A549 (cell line): ENCODE measurements around the gene PHGDH. TPM values are rescaled to one million over a fixed set of nuclear protein-coding genes. Genes with fewer than 3 reads are reported as not detected.
"Not testable (repeated sequence)": the region's sequence is repeated elsewhere in the genome, so short reads cannot be mapped to it uniquely, and the experiment has no call there.

ENCODE experiments used
- ATAC-seq, 2 experiments: fragments of 200-7000 bp in 1 of 2; fragments of >200 bp in 1 of 2; cut with Nextera tagmentation in 1 of 2; cut with Tn5 transposase in 1 of 2; 3 replicates each; pipeline versions ENCODE4 v1.8.0 to v1.9.1; 2018 to 2020; ENCODE audit warnings: mild to moderate bottlenecking in 1 of 2, moderate library complexity in 1 of 2
- CTCF ChIA-PET: fragments of 300-600 bp; sonication (Branson Sonifier 250); formaldehyde crosslinking; extraction: SDS; loops from one replicate; lab custom pipeline; 2021; ENCODE audit warnings: antibody characterized with exemption, inconsistent platforms; lab: Yijun Ruan, JAX
- POLR2A ChIA-PET: fragments of 350-600 bp; formaldehyde crosslinking; extraction: SDS; loops from one replicate; lab custom pipeline; 2021; ENCODE audit warnings: antibody characterized with exemption, inconsistent platforms; lab: Yijun Ruan, JAX
- DNase-seq, 2 experiments: peaks; one replicate each; pipeline versions ENCODE4 v3.0.0 to v3.0.0-alpha.2; 2011 to 2016; ENCODE audit warnings: low read depth in 1 of 2, low spot score in 1 of 2
- FAIRE-seq: peaks from 2 replicates; lab custom pipeline; 2011; peaks lifted over from hg19 to GRCh38; lab: Jason Lieb, UNC
- H3K27ac ChIP-seq, 2 experiments: fragments of >200 bp; sonication (Bioruptor Twin); formaldehyde crosslinking; 3 replicates each; pipeline ENCODE4 v1.5.1; 2016 to 2017
- H3K4me1 ChIP-seq: fragments of >200 bp; sonication (Bioruptor Twin); formaldehyde crosslinking; 3 replicates; pipeline ENCODE4 v1.6.1; 2016
- H3K4me2 ChIP-seq: fragments of >200 bp; sonication (Bioruptor Twin); formaldehyde crosslinking; 3 replicates; pipeline ENCODE4 v1.6.1; 2016
- H3K4me3 ChIP-seq: fragments of >200 bp; sonication (Bioruptor Twin); formaldehyde crosslinking; 3 replicates; pipeline ENCODE4 v1.5.1; 2016
- H3K9me3 ChIP-seq: fragments of >200 bp; sonication (Bioruptor Twin); formaldehyde crosslinking; 3 replicates; pipeline ENCODE4 v1.6.1; 2016
- BCL3 ChIP-seq: fragments of >200 bp; sonication (Bioruptor Twin); formaldehyde crosslinking; IDR thresholded peaks from 3 replicates; pipeline ENCODE4 v1.6.1; 2016
- CBX2 ChIP-seq: fragments of 200-600 bp; sonication (generic); IDR thresholded peaks from 2 replicates; pipeline ENCODE4 v1.6.1; 2016; ENCODE audit warnings: low read depth, mild to moderate bottlenecking, borderline replicate concordance
- CBX8 ChIP-seq: fragments of 200-600 bp; sonication (generic); IDR thresholded peaks from 2 replicates; pipeline ENCODE4 v1.6.1; 2016
- CEBPB ChIP-seq, 2 experiments: fragments of >200 bp in 1 of 2; sonication (Bioruptor Twin) in 1 of 2; formaldehyde crosslinking in 1 of 2; IDR thresholded peaks; 2 replicates each; pipeline ENCODE4 v1.6.1; 2012 to 2016
- CHD2 ChIP-seq: fragments of 150-350 bp; IDR thresholded peaks from 2 replicates; pipeline ENCODE4 v1.6.1; 2014; ENCODE audit warnings: low read length; ENCODE audit not compliant: partially characterized antibody
- EHF ChIP-seq: fragments of 250-450 bp; sonication (Bioruptor Pico); IDR thresholded peaks from 2 replicates; pipeline ENCODE4 v1.5.0; 2020; ENCODE audit warnings: mild to moderate bottlenecking
- EHMT2 ChIP-seq: fragments of 200-600 bp; sonication (generic); IDR thresholded peaks from 2 replicates; pipeline ENCODE4 v1.6.1; 2016; ENCODE audit warnings: antibody characterized with exemption, low read depth, mild to moderate bottlenecking, moderate library complexity
- EP300 ChIP-seq, 2 experiments: fragments of >200 bp; sonication (Bioruptor Twin); formaldehyde crosslinking; IDR thresholded peaks; 2 replicates in 1 of 2; 3 replicates in 1 of 2; pipeline ENCODE4 v1.6.1; 2016 to 2017
- ESRRA ChIP-seq: fragments of 150-350 bp; IDR thresholded peaks from 2 replicates; pipeline ENCODE4 v1.6.1; 2014; ENCODE audit warnings: mild to moderate bottlenecking, low read length, borderline replicate concordance
- FOSL2 ChIP-seq, 2 experiments: fragments of 450-650 bp in 1 of 2; fragments of >200 bp in 1 of 2; sonication (Bioruptor Twin) in 1 of 2; formaldehyde crosslinking; IDR thresholded peaks; 2 replicates each; pipeline versions ENCODE4 v1.5.0 to v1.6.1; 2016 to 2020; ENCODE audit warnings: mild to moderate bottlenecking in 1 of 2, moderate library complexity in 1 of 2
- FOXS1 ChIP-seq: fragments of 250-450 bp; sonication (Bioruptor Pico); IDR thresholded peaks from 2 replicates; pipeline ENCODE4 v1.5.0; 2020; ENCODE audit warnings: mild to moderate bottlenecking, moderate library complexity
- HDAC2 ChIP-seq: fragments of 200-600 bp; sonication (generic); IDR thresholded peaks from 2 replicates; pipeline ENCODE4 v1.6.1; 2016
- HEYL ChIP-seq: fragments of 250-450 bp; sonication (Bioruptor Pico); IDR thresholded peaks from 2 replicates; pipeline ENCODE4 v1.8.0; 2021; ENCODE audit warnings: mild to moderate bottlenecking, moderate library complexity
- KDM5A ChIP-seq: fragments of 200-600 bp; sonication (generic); IDR thresholded peaks from 2 replicates; pipeline ENCODE4 v1.6.1; 2016; ENCODE audit warnings: antibody characterized with exemption, mild to moderate bottlenecking
- MAFK ChIP-seq: fragments of 450-650 bp; IDR thresholded peaks from 2 replicates; pipeline ENCODE4 v1.6.1; 2014; ENCODE audit not compliant: partially characterized antibody
- RCOR1 ChIP-seq: fragments of 150-350 bp; IDR thresholded peaks from 2 replicates; pipeline ENCODE4 v1.6.1; 2014; ENCODE audit warnings: antibody characterized with exemption, low read length, low read depth
- RNF2 ChIP-seq: fragments of 200-600 bp; sonication (generic); IDR thresholded peaks from 2 replicates; pipeline ENCODE4 v1.6.1; 2016; ENCODE audit warnings: low read depth, mild to moderate bottlenecking, antibody characterized with exemption, moderate library complexity, borderline replicate concordance
- SMC3 ChIP-seq: fragments of >200 bp; sonication (Bioruptor Twin); formaldehyde crosslinking; IDR thresholded peaks from 3 replicates; pipeline ENCODE4 v1.6.1; 2018; ENCODE audit warnings: inconsistent platforms
- TFCP2L1 ChIP-seq: fragments of 250-450 bp; sonication (Bioruptor Pico); IDR thresholded peaks from 2 replicates; pipeline ENCODE4 v1.5.0; 2021; ENCODE audit warnings: mild to moderate bottlenecking
- ZC3H11A ChIP-seq: fragments of 450-650 bp; IDR thresholded peaks from 2 replicates; pipeline ENCODE4 v1.6.1; 2014; ENCODE audit warnings: antibody characterized with exemption, mild to moderate bottlenecking
- ZSCAN20 ChIP-seq: fragments of 250-450 bp; sonication (Bioruptor Pico); IDR thresholded peaks from 2 replicates; pipeline ENCODE4 v1.8.0; 2022; ENCODE audit warnings: mild to moderate bottlenecking, moderate library complexity
- WGBS: methylation state at CpG from one replicate; pipeline ENCODE4 v1.1.6; 2017; ENCODE audit errors: missing lambda C conversion rate; 5-methylcytosine and 5-hydroxymethylcytosine counted together
- polyA plus RNA-seq, 4 experiments: library from polyadenylated mRNA; depleted of rRNA in 3 of 4; stranded (reverse); fragments of >200 nt; fragmentation: RNase III in 1 of 4; extraction: RNeasy Plus Mini Kit Qiagen cat#74134 plus additional on column Dnase treatment in 1 of 4; gene quantifications; 2 replicates in 3 of 4; 3 replicates in 1 of 4; pipeline ENCODE4 v1.2.3, GENCODE V29; 2011 to 2017
- TF ChIP-seq, protein P1 (sequence below): fragments of >200 bp; sonication (Bioruptor Twin); formaldehyde crosslinking; IDR thresholded peaks from 3 replicates; pipeline ENCODE4 v1.5.1; 2016
- TF ChIP-seq, protein P2 (sequence below): IDR thresholded peaks from 2 replicates; pipeline ENCODE4 v1.6.1; 2012

Gene PHGDH
- polyA plus RNA-seq, 2 of the 4 experiments (the other 2 are of a cell fraction) = 41.4 to 65.6 TPM

DNA sequence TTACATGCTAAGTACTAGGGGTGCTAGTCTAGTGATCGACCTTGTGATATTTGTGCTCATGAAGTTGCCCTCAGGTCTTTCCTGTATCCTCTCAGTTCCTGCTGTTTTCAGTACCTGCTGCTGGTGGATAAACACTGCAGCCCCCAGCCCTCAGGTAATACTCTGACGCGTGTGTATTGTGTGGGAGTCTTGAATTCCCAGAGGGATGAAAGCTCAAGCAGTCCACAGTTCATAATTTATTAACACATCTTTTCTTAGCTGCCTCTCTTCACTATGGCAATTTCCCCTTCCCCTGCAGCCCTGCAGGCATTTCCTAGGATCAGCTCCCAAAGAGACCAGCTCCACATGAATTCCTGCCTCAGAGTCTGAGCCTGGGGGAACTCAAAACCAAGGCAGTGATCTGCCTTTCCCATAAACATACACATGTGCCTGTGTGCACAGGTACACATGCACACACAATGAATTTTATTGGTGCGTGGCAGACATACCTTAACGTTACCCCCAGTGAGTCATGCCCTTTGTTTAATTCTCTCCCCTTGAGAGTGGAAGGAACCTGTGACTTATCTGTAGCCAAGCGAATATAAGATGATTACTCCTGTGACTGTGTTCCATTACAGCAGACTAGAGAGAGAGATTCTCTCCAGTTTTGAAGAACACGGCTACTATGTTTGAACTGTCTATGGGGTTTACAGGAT, 71.0 kb downstream of the PHGDH start:
- no peak overlapping the region for H3K4me2 ChIP-seq
- FAIRE-seq = no peak
- ChIA-PET POLR2A (no interaction called here), CTCF (no interaction called here)
- no peak overlapping the region for H3K27ac ChIP-seq
- no peak overlapping the region for H3K4me3 ChIP-seq
- 53% methylated on average over 7 of the region's 7 CpGs for WGBS
- ATAC-seq = no peak
- H3K4me1 ChIP-seq = no peaks in the 10 kb centered on the region; the same call in 2 of the 3 replicates
- TF ChIP-seq EHMT2 (no peak), MAFK (no peak), RNF2 (no peak), EP300 (IDR thresholded peaks at IDR 0.05) (no peak), FOXS1 (no peak), KDM5A (no peak), ESRRA (no peak), ZC3H11A (no peak), HEYL (CRISPR knock-in tag) (no peak), TFCP2L1 (CRISPR knock-in tag) (no peak), RCOR1 (no peak), HDAC2 (no peak), CBX2 (no peak), ZSCAN20 (CRISPR knock-in tag) (no peak), EHF (CRISPR knock-in tag) (no peak), SMC3 (no peak), CHD2 (no peak)
- TF ChIP-seq, protein P1, sequence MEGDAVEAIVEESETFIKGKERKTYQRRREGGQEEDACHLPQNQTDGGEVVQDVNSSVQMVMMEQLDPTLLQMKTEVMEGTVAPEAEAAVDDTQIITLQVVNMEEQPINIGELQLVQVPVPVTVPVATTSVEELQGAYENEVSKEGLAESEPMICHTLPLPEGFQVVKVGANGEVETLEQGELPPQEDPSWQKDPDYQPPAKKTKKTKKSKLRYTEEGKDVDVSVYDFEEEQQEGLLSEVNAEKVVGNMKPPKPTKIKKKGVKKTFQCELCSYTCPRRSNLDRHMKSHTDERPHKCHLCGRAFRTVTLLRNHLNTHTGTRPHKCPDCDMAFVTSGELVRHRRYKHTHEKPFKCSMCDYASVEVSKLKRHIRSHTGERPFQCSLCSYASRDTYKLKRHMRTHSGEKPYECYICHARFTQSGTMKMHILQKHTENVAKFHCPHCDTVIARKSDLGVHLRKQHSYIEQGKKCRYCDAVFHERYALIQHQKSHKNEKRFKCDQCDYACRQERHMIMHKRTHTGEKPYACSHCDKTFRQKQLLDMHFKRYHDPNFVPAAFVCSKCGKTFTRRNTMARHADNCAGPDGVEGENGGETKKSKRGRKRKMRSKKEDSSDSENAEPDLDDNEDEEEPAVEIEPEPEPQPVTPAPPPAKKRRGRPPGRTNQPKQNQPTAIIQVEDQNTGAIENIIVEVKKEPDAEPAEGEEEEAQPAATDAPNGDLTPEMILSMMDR = no peak
- no peaks in the 10 kb centered on the region for H3K9me3 ChIP-seq
- DNase-seq = no peak

DNA sequence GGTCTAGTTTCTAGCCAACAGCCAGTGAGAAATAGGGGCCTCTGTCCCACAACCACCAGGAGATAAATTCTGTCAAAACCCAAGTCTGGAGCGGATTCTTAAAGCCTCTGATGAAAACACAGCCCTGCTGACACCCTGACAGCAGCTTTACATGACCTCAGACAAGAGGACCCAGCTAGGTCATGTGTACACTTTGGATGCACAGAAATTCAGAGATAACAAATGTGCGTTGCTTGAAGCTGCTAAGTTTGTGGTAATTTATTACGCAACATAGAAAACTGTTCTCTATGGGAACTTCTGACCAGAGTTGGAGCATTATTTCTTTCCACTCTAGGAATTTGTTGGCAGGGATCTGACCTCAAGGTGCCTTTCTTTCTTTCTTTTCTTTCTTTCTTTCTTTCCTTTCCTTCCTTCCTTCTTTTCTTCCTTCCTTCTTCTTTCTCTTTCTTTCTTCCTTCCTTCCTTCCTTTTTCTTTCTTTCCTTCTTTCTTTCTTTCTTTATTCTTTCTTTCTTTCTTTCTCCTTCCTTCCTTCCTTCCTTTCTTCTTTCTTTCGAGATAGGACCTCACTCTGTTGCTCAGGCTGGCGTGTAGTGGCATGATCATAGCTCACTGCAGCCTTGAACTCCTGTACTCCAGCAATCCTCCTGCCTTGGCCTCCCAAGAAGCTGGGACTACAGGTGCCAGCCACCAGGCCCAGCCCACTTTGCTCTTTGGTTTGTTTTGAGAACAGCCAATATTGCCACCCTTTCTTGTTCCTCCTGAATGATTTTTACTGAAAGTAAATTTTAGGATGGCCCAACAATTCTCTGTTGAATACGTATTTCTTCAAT, 71.8 kb downstream of the PHGDH start:
- TF ChIP-seq CBX8 (no peak), CEBPB (IDR thresholded peaks at IDR 0.05) (0 out of 4 replicates have a peak, but pooled peaks of 1 of the 2 experiments have one; percentile 22)
- Histone ChIP-seq H3K27ac (no peak overlapping the region), H3K4me3 (no peak overlapping the region), H3K4me1 (no peaks in the 10 kb centered on the region; the same call in 2 of the 3 replicates), H3K9me3 (no peaks in the 10 kb centered on the region), H3K4me2 (no peak overlapping the region)
- WGBS = 65% methylated on average over 6 of the region's 6 CpGs
- DNase-seq (no peak), ATAC-seq (no peak), FAIRE-seq (no peak)
- CTCF ChIA-PET = interaction anchor here (0.8 kb wide), 1 partner anchor 74 kb away, joined by 3 read pairs; no protein-coding TSS in a partner anchor
- POLR2A ChIA-PET = no interaction called here

DNA sequence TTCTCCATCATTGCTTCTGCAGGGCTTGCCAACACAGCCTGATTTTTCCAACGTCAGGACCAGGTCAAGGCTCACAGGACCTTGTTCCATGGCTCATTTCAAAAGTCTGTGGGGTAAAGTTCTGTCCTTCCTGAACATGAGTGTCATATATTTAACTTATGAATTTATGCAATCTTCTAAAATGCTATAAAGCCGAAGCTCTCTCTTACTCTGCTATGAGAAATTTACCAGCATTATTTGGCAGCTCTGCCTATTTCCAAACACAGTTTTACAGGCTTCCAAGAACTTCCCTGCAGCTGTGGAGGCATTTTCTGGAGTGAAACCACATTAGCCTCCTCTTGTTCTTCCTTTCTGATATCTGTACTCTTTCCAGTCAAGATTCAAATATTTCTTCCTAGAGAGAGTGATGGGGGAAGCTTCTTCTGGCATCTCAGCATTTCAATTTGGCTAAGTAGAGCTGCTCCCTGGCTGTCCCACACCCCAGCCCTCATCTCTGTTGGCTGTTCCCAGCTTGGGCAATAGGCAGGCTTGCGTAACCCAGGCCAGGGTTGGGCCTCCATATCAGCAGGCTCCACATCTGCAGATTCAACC, 72.6 kb downstream of the PHGDH start:
- no peak for DNase-seq
- Histone ChIP-seq H3K4me2 (no peak overlapping the region), H3K27ac (no peak overlapping the region), H3K4me3 (no peak overlapping the region), H3K4me1 (no peaks in the 10 kb centered on the region; the same call in 2 of the 3 replicates), H3K9me3 (no peaks in the 10 kb centered on the region)
- FAIRE-seq = no peak
- ChIA-PET CTCF (interaction anchor here (0.8 kb wide), 2 partner anchors 40 to 73 kb away, joined by 3 read pairs; no protein-coding TSS in a partner anchor), POLR2A (no interaction called here)
- WGBS = 50% methylated on average over 3 of the region's 3 CpGs
- no peak for ATAC-seq
- no peak for TF ChIP-seq KDM5A
- peak; percentile 27 to 49; a peak in 1 of 4 replicates for TF ChIP-seq CEBPB (IDR thresholded peaks at IDR 0.05)
- TF ChIP-seq BCL3 = no peak
- TF ChIP-seq CHD2 = no peak
- TF ChIP-seq FOSL2 (IDR thresholded peaks at IDR 0.05) = no peak
- TF ChIP-seq FOSL2 (CRISPR knock-in tag; IDR thresholded peaks at IDR 0.05) = no peak
- TF ChIP-seq, protein P2, sequence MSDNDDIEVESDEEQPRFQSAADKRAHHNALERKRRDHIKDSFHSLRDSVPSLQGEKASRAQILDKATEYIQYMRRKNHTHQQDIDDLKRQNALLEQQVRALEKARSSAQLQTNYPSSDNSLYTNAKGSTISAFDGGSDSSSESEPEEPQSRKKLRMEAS = no peak

GRCh38 chr1:119786046-119786445, 74.3 kb downstream of the PHGDH start:
- FAIRE-seq, H3K4me3 ChIP-seq, POLR2A ChIA-PET, H3K4me1 ChIP-seq, ATAC-seq, H3K9me3 ChIP-seq, H3K27ac ChIP-seq, H3K4me2 ChIP-seq, DNase-seq: not testable (repeated sequence)
- CTCF ChIA-PET = interaction anchor here (1.1 kb wide), 1 partner anchor 23 kb away, joined by 3 read pairs; no protein-coding TSS in a partner anchor
- 50% methylated on average over 7 of the region's 7 CpGs for WGBS
